LNCAP (cell line): ENCODE measurements around the gene STAB1.

Experiments
- TF ChIP-seq, protein P1 (sequence below): fragments of 450-650 bp; IDR thresholded peaks from 2 replicates; pipeline ENCODE4 v1.5.1; 2017; ENCODE audit warnings: mild to moderate bottlenecking

Gene STAB1

DNA sequence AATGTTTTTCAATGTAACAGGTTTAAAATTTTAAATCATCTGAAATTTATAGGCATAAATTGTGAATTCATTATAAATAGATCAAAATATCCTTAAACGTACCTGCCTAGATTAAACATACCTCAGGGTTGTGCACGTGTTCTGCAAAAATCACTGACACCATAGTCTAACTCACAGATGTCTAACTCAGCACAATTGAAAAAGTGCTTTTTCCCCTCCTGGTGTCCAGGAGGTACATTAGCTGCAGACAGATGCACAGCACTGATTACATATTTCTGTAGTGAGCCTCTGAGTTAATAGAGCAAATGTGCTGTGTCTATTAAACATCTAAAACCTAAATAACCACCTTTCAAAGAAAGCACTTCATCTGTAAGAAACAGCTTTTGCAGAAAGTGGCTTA, 52.0 kb downstream of the STAB1 start:
- TF ChIP-seq, protein P1, sequence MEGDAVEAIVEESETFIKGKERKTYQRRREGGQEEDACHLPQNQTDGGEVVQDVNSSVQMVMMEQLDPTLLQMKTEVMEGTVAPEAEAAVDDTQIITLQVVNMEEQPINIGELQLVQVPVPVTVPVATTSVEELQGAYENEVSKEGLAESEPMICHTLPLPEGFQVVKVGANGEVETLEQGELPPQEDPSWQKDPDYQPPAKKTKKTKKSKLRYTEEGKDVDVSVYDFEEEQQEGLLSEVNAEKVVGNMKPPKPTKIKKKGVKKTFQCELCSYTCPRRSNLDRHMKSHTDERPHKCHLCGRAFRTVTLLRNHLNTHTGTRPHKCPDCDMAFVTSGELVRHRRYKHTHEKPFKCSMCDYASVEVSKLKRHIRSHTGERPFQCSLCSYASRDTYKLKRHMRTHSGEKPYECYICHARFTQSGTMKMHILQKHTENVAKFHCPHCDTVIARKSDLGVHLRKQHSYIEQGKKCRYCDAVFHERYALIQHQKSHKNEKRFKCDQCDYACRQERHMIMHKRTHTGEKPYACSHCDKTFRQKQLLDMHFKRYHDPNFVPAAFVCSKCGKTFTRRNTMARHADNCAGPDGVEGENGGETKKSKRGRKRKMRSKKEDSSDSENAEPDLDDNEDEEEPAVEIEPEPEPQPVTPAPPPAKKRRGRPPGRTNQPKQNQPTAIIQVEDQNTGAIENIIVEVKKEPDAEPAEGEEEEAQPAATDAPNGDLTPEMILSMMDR: no peak

DNA sequence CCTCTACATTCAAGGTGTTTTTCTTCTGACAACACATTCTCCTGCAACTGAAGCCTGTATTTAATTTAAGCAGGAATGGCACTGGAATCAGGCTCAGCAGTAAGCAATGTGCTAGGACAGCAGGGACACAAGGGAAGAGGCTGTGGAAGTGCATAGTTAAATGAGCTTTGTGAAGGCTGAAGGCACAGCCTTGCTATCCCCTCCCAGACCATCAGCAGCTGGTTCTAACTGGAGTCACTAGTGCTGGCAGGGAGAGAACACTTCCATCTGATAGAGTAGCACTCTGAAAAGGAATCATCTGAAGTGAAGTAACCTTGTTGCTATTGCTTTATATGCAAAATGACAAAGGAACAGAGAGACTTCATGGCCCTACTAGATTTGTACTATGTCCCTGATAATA, 56.0 kb downstream of the STAB1 start:
- TF ChIP-seq, protein P1: no peak

DNA sequence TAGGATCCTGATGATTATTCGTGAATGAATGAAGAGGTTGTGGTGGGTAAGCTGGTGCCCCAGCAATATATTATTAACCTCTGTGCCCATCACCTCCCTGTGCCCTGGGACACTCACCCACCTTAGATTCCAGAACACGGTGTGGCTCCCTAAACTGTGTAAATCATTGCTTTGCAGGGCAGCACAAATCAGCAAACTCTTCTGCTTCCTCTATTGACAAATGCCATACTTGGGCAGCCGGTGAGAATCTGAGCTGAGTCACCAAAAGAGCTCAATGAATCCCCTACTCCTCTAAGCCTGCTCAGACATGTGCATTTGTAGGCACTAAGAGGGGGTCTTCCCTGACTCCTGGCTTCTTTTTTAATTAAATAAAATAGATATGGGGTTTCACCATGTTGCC, 57.0 kb downstream of the STAB1 start:
- TF ChIP-seq, protein P1: no peak

DNA sequence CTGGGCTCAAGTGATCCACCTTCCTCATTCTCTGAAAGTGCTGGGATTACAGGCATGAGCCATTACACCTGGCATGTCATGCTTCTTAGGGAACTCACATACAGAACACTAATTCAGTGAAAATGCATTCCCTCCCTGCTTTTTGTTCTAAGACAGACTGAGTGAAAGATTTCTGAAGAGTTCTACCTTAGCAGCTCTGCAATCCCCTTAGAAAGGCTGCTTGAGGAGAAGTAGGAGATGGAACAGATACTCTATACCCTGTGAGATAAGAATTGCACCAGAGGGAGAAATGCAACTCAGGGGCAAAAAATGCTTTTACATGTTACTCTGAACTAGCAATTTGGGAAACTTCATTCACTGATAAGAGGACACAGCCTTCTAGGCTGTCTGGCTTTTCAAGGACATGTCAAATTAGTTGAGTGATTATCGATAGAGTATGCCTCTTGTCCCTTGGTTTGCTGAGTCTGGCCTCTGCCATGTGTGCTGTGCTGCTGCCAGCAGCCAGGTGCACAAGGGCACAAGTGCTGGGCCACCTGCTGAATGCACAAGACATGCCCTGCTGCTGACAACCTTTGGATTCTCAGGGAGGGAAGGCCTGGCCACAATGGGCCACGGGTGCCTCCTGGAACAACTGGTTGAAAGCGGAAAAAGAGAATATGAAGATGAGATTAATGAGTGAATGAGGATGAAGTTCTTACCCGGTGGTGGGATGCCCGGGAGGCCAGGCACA, 59.1 kb downstream of the STAB1 start:
- TF ChIP-seq, protein P1: no peak

DNA sequence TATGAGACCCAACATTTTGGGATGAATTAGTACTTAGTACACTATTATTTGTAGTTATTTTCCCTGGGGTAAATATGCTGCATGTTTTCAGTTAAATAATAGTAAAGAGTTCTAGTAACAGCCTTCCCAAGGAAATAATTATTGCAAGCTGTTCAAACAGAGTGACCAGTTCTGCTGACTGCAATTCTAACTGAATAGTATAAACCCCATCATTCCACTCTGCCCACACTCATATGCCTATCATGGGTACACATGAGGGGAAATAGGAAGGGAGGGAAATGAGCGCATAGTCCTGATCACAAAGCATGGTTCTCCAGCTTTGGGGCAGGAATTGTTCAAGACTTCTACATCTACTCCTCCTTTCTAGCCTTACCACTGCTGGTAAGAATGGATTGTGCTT, 59.9 kb downstream of the STAB1 start:
- TF ChIP-seq, protein P1: no peak

DNA sequence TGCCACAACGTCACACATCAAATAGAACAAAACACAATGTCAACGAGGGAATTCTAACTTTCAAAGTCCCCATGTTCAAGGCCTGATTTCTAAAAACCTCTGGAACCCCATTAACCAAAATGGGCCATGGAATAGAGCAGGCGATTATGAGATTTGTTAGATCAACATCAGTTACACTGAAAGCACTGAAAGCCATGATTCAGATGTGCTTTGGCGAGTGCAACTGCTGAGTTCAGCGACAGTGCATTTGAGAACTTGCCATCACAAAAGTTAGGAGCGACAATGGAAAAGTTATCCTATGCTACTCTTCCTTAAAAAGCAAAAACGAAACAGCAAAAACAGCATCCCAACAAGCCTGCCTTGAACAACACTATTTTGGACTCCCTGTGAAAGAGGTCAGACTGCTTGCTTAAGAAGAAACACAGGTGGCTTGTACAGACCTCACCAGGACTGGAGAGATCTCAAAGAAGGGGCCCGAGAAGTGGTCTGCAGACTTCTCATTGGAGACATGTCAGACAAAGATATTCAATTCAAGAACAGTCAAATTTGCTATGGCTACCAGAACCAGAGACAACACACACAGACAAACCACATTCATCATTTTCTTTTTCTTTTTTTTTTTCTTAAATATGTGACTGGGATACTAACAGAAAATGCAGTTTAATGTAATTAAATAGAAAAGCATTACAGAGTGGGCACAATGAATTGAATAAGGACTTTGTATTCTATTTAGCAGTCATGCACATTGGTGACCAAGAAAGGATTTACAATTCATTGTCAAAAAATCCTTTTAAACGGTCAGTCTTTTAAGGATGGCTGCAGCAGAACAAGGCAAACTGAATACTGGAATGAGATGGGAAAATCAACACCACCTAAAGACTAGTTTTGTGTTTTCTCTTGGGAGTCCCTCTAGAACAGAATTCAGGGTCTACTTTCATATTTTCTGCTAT, 62.1 kb downstream of the STAB1 start:
- TF ChIP-seq, protein P1: no peak

DNA sequence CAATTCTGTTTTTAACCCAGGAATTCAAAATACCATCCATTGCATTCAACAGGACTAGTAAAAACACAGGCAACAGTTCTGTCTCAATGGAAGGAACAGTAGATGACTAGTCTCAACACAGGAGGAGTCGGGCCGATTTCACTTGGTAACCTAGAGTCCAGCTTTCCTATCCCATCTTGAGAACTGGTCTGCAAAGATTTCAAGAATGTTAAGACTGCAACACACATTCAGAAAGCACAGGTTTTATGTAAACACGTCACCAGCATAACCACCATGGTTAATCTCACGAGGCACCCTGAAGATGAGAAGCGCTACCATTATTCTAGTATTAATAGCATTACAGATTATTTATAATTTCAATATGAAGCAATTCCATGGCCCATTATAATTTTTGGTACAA, 63.3 kb downstream of the STAB1 start:
- TF ChIP-seq, protein P1: no peak
